Esophagus squamous epithelium (tissue), 4 donors: ENCODE results near the gene MAP3K21.

Source experiments
- CTCF ChIP-seq, 6 experiments: fragments of 450-650 bp in 4 of 6; fragments of 200-600 bp in 2 of 6; sonication (generic) in 2 of 6; IDR thresholded peaks; one replicate each; pipeline ENCODE4 v1.5.1; 2016 to 2019; ENCODE audit warnings: antibody characterized with exemption in 6 of 6, mild to moderate bottlenecking in 4 of 6, moderate library complexity in 4 of 6
- POLR2A ChIP-seq, 4 donors: fragments of 450-650 bp; IDR thresholded peaks; one replicate each; pipeline ENCODE4 v1.6.1; 2017; ENCODE audit warnings: antibody characterized with exemption in 4 of 4, mild to moderate bottlenecking in 4 of 4, moderate library complexity in 3 of 4

- TF ChIP-seq CTCF (IDR thresholded peaks at IDR 0.05) (no peak), POLR2A (IDR thresholded peaks at IDR 0.05) (no peak)
These were observed 45.6 kb upstream of the MAP3K21 start for GRCh38 chr1:233281711-233282581.
